T-cell (primary cell): ENCODE data around the gene OSBPL5. TPM values are rescaled to one million over a fixed set of nuclear protein-coding genes. Genes with fewer than 3 reads are reported as not detected.

Experiments
- ATAC-seq, 4 experiments: fragments of 200-7000 bp in 3 of 4; fragments of 150-1000 bp in 1 of 4; cut with Tn5 transposase; replicated peaks in 1 of 4; 1 replicate in 3 of 4; 2 replicates in 1 of 4; pipeline ENCODE4 v1.10.0; 2021; ENCODE audit warnings: moderate library complexity in 3 of 4, mild to moderate bottlenecking in 2 of 4, moderate number of reproducible peaks in 1 of 4
- CTCF ChIA-PET, 2 donors: fragments of 300-600 bp; sonication (Branson Sonifier 250); formaldehyde crosslinking; loops; one replicate each; lab custom pipeline; 2022; ENCODE audit warnings: antibody characterized with exemption in 2 of 2; lab: Charles Lee
- POLR2A ChIA-PET, 2 donors: fragments of 300-600 bp; sonication (Branson Sonifier 250); formaldehyde crosslinking; loops; one replicate each; lab custom pipeline; 2022; ENCODE audit warnings: antibody characterized with exemption in 2 of 2; lab: Charles Lee
- DNase-seq, 35 experiments: peaks; one replicate each; pipeline versions ENCODE4 v3.0.0 to v3.0.0-alpha.2; 2013 to 2023
- H3K27ac ChIP-seq: one replicate; pipeline ENCODE4 v1.5.1; 2013; ENCODE audit warnings: low read length
- H3K27me3 ChIP-seq, 2 experiments: replicated peaks in 1 of 2; 1 replicate in 1 of 2; 2 replicates in 1 of 2; pipeline versions ENCODE4 v1.6.1 to v1.7.0; 2013; ENCODE audit warnings: low read length in 1 of 2, mixed read lengths in 1 of 2; ENCODE audit not compliant: control insufficient read depth in 2 of 2, insufficient read depth in 2 of 2; ENCODE audit errors: extremely low read depth in 1 of 2
- H3K36me3 ChIP-seq, 2 donors: 1 replicate in 1 of 2; 2 replicates in 1 of 2; pipeline versions ENCODE4 v1.6.1 to v1.7.0; 2013; ENCODE audit warnings: low read length in 1 of 2; ENCODE audit not compliant: control insufficient read depth in 2 of 2, insufficient read depth in 1 of 2; ENCODE audit errors: extremely low read depth in 1 of 2
- H3K4me1 ChIP-seq, 2 experiments: 1 replicate in 1 of 2; 2 replicates in 1 of 2; pipeline versions ENCODE4 v1.6.1 to v1.7.0; 2013; ENCODE audit warnings: low read length in 2 of 2, mixed read lengths in 1 of 2; ENCODE audit not compliant: insufficient read depth in 2 of 2, control insufficient read depth in 1 of 2; ENCODE audit errors: extremely low read depth in 1 of 2
- H3K4me3 ChIP-seq, 2 donors: 1 replicate in 1 of 2; 2 replicates in 1 of 2; pipeline versions ENCODE4 v1.5.1 to v1.7.0; 2013; ENCODE audit warnings: mild to moderate bottlenecking in 2 of 2, low read length in 1 of 2, moderate library complexity in 1 of 2; ENCODE audit not compliant: control insufficient read depth in 1 of 2; ENCODE audit errors: extremely low read depth in 1 of 2
- H3K9me3 ChIP-seq: 2 replicates; pipeline ENCODE4 v1.7.0; 2013
- H3K27ac Mint-ChIP-seq, 2 donors: one replicate each; pipeline ENCODE4 v1.8.0; 2020 to 2021; ENCODE audit warnings: mild to moderate bottlenecking in 2 of 2, mixed read lengths in 2 of 2
- H3K27me3 Mint-ChIP-seq, 2 donors: one replicate each; pipeline ENCODE4 v1.8.0; 2021 to 2022; ENCODE audit warnings: mixed read lengths in 2 of 2
- H3K36me3 Mint-ChIP-seq: one replicate; pipeline ENCODE4 v1.8.0; 2021; ENCODE audit warnings: mixed read lengths
- H3K4me1 Mint-ChIP-seq, 3 donors: one replicate each; pipeline ENCODE4 v1.8.0; 2020 to 2022; ENCODE audit warnings: mixed read lengths in 3 of 3, mild to moderate bottlenecking in 1 of 3
- H3K4me3 Mint-ChIP-seq, 3 donors: one replicate each; pipeline ENCODE4 v1.8.0; 2020 to 2022; ENCODE audit warnings: mild to moderate bottlenecking in 3 of 3, mixed read lengths in 3 of 3, moderate library complexity in 3 of 3
- H3K9me3 Mint-ChIP-seq, 3 donors: one replicate each; pipeline ENCODE4 v1.8.0; 2020 to 2022; ENCODE audit warnings: mixed read lengths in 3 of 3
- WGBS: methylation state at CpG from one replicate; pipeline ENCODE4 v1.1.5; 2013; ENCODE audit warnings: missing lambda C conversion rate; ENCODE audit not compliant: insufficient coverage; 5-methylcytosine and 5-hydroxymethylcytosine counted together
- total RNA-seq, 35 experiments: library from RNA in 6 of 35; stranded (reverse) in 6 of 35; fragments of 120-200 nt in 1 of 35; gene quantifications; one replicate each; pipeline versions ENCODE4 v1.2.1 to v1.2.4 and lab custom pipeline; 2013 to 2026

OSBPL5 gene
- total RNA-seq, 5 donors from 2014 or later (not counting 1 experiment from before 2014, with no cell fraction given): 11.2 to 41.5 (median 20.9) TPM

DNA sequence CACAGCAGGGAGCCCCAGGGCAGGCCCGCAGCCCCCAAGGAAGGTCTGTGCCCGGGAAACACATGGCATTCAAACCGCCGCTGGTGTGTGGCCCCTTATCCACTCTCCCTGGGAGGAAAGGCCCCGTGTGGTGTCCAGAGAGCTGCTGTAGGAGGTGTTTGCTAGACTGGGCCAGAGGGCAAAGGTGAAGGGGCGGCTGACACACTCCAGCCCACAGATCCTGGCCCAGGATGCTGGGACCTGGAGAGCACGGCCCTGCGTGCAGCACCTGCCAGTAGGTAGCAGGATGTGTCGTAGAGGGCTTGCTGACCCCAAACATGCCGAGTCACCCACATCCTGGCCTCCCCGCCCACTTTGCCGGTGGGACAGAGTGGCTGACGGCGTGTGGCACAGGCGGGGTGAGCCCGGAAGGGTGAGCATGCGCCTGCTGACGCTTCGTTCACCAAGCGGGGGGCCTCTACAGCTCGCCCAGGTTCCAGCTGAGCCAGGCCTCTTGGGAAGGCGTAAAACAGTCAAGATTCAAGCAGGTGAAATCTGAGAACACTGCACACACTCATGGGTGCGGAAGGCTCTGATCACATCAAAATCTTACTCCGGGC lies 11.0 kb downstream of the OSBPL5 start:
- no peak for ATAC-seq
- Mint-ChIP-seq H3K4me1 (peaks cover 3 to 30% (median 15%) of the 10 kb centered on the region in 3 donors), H3K27ac (no peak overlapping the region), H3K27me3 (peaks cover 0 to 1% of the 10 kb centered on the region in 2 donors), H3K4me3 (no peak overlapping the region), H3K9me3 (no peaks in the 10 kb centered on the region), H3K36me3 (no peaks in the 10 kb centered on the region)
- Histone ChIP-seq H3K9me3 (no peaks in the 10 kb centered on the region), H3K4me3 (no peak overlapping the region), H3K4me1 (peaks cover 0 to 64% of the 10 kb centered on the region in 2 experiments), H3K27ac (no peak overlapping the region), H3K27me3 (peaks cover 0 to 12% of the 10 kb centered on the region in 2 experiments), H3K36me3 (peaks cover 0 to 2% of the 10 kb centered on the region in 2 donors)
- ChIA-PET POLR2A (no interaction called here), CTCF (no interaction called here)
- 84% methylated on average over 20 of the region's 24 CpGs for WGBS
- DNase-seq: peak in 4 of 35 experiments; percentile 44 to 71 (median 62)

DNA sequence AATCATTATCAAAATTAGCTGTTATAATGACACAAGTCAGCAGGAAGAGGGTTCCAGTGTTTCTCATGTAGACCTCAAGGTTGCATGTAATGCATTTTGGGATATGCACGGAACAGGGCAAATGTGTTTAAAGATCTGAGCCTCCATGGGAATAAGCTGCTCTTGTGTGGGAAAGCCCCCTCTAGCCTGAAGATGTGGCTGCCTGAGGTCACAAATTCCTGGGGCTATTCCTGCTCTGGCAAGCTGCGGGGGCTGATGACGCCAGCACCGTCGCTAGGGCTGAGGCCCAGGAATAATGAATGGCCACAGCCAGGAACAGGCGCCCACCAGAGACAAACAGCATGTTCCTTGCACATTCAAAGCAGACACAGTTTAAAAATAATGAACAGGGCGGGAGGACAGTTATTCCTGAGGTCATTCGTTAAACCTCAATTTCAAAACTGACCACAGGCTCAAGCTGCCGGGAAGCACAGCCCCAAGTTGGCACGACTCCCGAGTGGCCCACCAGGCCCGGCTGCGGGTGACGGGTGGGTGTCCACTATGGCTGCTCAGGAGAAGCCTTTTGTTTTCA lies 11.7 kb downstream of the OSBPL5 start:
- no peak for DNase-seq
- Histone ChIP-seq H3K36me3 (peaks cover 0 to 2% of the 10 kb centered on the region in 2 donors), H3K27me3 (peaks cover 0 to 7% of the 10 kb centered on the region in 2 experiments), H3K27ac (no peak overlapping the region), H3K4me3 (no peak overlapping the region), H3K4me1 (peaks cover 0 to 62% of the 10 kb centered on the region in 2 experiments), H3K9me3 (no peaks in the 10 kb centered on the region)
- Mint-ChIP-seq H3K27me3 (peaks cover 0 to 1% of the 10 kb centered on the region in 2 donors), H3K36me3 (no peaks in the 10 kb centered on the region), H3K27ac (no peak overlapping the region), H3K4me3 (no peak overlapping the region), H3K9me3 (no peaks in the 10 kb centered on the region), H3K4me1 (peaks cover 6 to 27% (median 12%) of the 10 kb centered on the region in 3 donors)
- POLR2A ChIA-PET: no interaction called here
- CTCF ChIA-PET: no interaction called here
- 94% methylated on average over 9 of the region's 14 CpGs for WGBS
- ATAC-seq: no peak

DNA sequence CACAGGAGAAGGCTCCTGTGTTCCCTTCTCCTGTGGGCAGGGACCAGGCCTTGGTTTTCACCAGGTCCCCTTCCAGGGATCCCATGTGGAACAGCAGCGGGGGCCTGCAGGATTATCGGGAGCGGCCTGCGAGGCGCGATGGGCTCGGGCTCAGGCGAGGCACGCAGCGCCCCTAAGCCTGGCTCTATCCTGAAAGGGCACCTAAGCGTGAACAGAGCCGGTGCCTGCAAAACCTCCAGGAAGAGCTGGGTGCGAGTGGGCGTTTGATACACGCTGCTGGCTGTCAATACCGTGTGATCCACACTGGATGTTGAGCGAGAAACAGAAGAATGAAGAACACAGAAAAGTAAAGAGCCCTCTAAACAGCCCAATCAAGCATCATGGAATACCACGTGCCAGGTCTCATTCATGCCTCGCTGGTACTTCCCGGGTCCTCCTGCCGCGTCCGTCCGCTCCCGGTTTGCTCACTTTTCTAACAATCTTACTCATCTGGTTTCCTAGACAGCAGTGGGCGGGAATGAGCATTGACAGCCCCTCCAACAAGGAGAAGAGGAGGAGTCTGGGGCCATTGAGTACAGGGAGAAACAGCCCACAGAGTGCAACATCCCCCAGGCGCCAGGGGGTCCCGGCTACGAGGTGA lies 12.5 kb downstream of the OSBPL5 start:
- Mint-ChIP-seq H3K27ac (no peak overlapping the region), H3K4me1 (peaks cover 8 to 28% (median 10%) of the 10 kb centered on the region in 3 donors), H3K4me3 (no peak overlapping the region), H3K36me3 (no peaks in the 10 kb centered on the region), H3K27me3 (peaks cover 0 to 1% of the 10 kb centered on the region in 2 donors), H3K9me3 (no peaks in the 10 kb centered on the region)
- Histone ChIP-seq H3K36me3 (no peaks in the 10 kb centered on the region), H3K9me3 (no peaks in the 10 kb centered on the region), H3K27ac (no peak overlapping the region), H3K27me3 (no peaks in the 10 kb centered on the region), H3K4me1 (peaks cover 0 to 57% of the 10 kb centered on the region in 2 experiments), H3K4me3 (no peak overlapping the region)
- WGBS: 89% methylated on average over 15 of the region's 29 CpGs
- DNase-seq (no peak), ATAC-seq (no peak)
- ChIA-PET CTCF (no interaction called here), POLR2A (no interaction called here)

DNA sequence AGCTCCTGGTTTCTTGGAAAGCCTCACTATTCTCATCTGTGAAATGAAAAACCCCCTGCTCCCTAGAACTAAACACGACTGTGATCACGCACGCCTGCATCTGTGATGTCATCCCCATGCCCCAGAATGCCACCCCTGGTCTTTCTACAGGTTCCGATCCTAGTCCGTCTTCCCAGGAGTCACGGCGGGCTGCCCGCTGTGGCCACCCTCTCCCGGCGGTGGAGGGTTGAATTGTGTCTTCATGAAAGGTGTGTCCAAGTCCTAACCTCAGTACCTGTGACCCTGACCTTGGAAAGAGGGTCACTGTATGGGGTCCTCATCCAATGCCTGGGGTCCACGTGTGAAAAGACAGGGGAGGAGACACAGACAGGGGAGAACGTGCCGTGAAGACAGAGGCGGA lies 14.4 kb downstream of the OSBPL5 start:
- H3K9me3 ChIP-seq: no peaks in the 10 kb centered on the region
- H3K36me3 ChIP-seq: no peaks in the 10 kb centered on the region
- H3K27me3 Mint-ChIP-seq: peaks cover 0 to 1% of the 10 kb centered on the region in 2 donors
- no peak overlapping the region for H3K27ac ChIP-seq
- H3K4me1 ChIP-seq: peaks cover 0 to 39% of the 10 kb centered on the region in 2 experiments
- no peaks in the 10 kb centered on the region for H3K36me3 Mint-ChIP-seq
- H3K4me3 Mint-ChIP-seq: no peak overlapping the region
- H3K27me3 ChIP-seq: no peaks in the 10 kb centered on the region
- CTCF ChIA-PET: no interaction called here
- 90% methylated on average over 13 of the region's 14 CpGs for WGBS
- peaks cover 3 to 21% (median 8%) of the 10 kb centered on the region in 3 donors for H3K4me1 Mint-ChIP-seq
- H3K9me3 Mint-ChIP-seq: no peaks in the 10 kb centered on the region
- ATAC-seq: no peak
- POLR2A ChIA-PET: interaction anchor here in 1 of 2 donors (0.6 kb wide), 1 partner anchor 33 kb away, joined by 6 read pairs; no protein-coding TSS in a partner anchor
- no peak overlapping the region for H3K4me3 ChIP-seq
- no peak overlapping the region for H3K27ac Mint-ChIP-seq
- no peak for DNase-seq

DNA sequence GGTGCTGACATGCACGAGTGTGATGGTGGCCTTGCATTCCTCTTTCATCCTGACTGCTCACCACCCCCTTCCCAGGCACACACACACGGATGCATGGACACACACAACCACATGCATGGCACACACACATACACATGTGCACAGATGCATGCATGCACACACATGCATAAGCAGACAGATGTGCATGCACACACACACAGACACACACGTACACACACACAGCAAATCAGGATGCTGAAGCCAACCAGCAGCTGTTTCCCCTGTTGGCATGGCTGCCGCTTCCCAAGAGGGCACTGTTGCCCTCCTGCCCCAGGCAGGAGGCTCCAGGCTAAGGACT lies 15.3 kb downstream of the OSBPL5 start:
- peaks cover 0 to 4% of the 10 kb centered on the region in 2 donors for H3K36me3 ChIP-seq
- Mint-ChIP-seq H3K27ac (no peak overlapping the region), H3K4me3 (no peak overlapping the region), H3K4me1 (peaks cover 3 to 26% (median 8%) of the 10 kb centered on the region in 3 donors), H3K36me3 (no peaks in the 10 kb centered on the region), H3K9me3 (no peaks in the 10 kb centered on the region), H3K27me3 (peaks cover 0 to 1% of the 10 kb centered on the region in 2 donors)
- peaks cover 0 to 31% of the 10 kb centered on the region in 2 experiments for H3K4me1 ChIP-seq
- DNase-seq (no peak), ATAC-seq (no peak)
- H3K27ac ChIP-seq: no peak overlapping the region
- no peaks in the 10 kb centered on the region for H3K27me3 ChIP-seq
- POLR2A ChIA-PET: no interaction called here
- CTCF ChIA-PET: no interaction called here
- no peaks in the 10 kb centered on the region for H3K9me3 ChIP-seq
- WGBS: 63% methylated on average over 3 of the region's 4 CpGs
- H3K4me3 ChIP-seq: no peak overlapping the region

DNA sequence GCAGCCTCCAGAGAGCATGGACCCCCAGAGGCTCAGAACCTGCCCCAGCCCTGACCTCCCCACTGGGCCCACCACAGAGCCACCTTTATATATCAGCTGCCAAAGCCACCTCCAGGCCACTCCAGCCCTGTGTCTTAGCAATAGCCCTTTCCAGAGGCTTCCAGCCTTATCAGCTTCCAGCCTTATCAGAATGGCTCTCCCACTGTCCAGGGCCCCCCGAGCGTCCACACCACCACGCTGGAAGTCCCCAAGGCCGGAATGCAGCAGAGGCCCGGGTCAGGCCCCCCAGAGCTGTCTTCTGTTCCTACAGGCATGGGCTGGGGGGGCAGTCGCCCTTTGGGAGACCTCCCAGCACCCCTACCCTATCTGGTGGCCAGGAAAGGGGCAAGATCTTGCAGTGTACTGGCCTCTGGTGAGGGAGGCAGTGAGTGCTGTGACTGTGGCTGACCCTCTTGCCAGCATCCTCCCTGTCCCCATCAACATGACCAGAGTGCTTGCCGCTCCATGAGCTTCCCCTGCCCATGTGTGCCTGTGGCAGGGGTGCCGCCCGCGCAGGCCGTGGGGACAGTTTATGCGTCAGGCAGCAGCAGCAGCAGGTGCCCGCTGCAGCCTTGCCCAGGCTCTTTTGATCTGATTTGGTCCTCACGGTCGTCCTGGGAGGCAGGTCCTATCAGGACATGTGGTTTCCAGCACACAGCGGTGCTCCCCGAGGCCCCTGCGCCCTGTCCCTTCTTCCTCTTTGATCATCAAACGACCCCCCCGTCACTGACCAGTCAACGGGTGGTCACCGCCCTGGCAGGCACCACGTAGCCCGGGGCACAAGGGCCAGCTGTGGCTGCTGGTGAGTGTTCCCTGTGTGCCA lies 15.9 kb downstream of the OSBPL5 start:
- no peaks in the 10 kb centered on the region for H3K36me3 Mint-ChIP-seq
- no peak for DNase-seq
- H3K36me3 ChIP-seq: peaks cover 0 to 4% of the 10 kb centered on the region in 2 donors
- WGBS: 88% methylated on average over 16 of the region's 24 CpGs
- H3K9me3 Mint-ChIP-seq: no peaks in the 10 kb centered on the region
- peaks cover 0 to 25% of the 10 kb centered on the region in 2 experiments for H3K4me1 ChIP-seq
- peaks cover 0 to 1% of the 10 kb centered on the region in 2 donors for H3K27me3 Mint-ChIP-seq
- CTCF ChIA-PET: no interaction called here
- H3K27ac ChIP-seq: no peak overlapping the region
- peaks cover 3 to 26% (median 8%) of the 10 kb centered on the region in 3 donors for H3K4me1 Mint-ChIP-seq
- no peak for ATAC-seq
- no peak overlapping the region for H3K4me3 ChIP-seq
- H3K9me3 ChIP-seq: no peaks in the 10 kb centered on the region
- no peak overlapping the region for H3K4me3 Mint-ChIP-seq
- POLR2A ChIA-PET: no interaction called here
- no peak overlapping the region for H3K27ac Mint-ChIP-seq
- no peaks in the 10 kb centered on the region for H3K27me3 ChIP-seq
